Measurements from ENCODE around the gene MFSD11. TPM values are rescaled to one million over a fixed set of nuclear protein-coding genes. Genes with fewer than 3 reads are reported as not detected.
A peak's percentile ranks its signal among the peaks of the same experiment; 100 is the strongest.
"Not testable (repeated sequence)": the region's sequence is repeated elsewhere in the genome, so short reads cannot be mapped to it uniquely, and the experiment has no call there.

MFSD11 gene
- total RNA-seq, 1 donor = 40.5 TPM

- peak; percentile 97 for DNase-seq (ENCODE audit: low read depth)
- H3K4me3 ChIP-seq (ENCODE audit: low read depth, low read length) = peak overlapping the region; percentile 23
- TF ChIP-seq, protein P1, sequence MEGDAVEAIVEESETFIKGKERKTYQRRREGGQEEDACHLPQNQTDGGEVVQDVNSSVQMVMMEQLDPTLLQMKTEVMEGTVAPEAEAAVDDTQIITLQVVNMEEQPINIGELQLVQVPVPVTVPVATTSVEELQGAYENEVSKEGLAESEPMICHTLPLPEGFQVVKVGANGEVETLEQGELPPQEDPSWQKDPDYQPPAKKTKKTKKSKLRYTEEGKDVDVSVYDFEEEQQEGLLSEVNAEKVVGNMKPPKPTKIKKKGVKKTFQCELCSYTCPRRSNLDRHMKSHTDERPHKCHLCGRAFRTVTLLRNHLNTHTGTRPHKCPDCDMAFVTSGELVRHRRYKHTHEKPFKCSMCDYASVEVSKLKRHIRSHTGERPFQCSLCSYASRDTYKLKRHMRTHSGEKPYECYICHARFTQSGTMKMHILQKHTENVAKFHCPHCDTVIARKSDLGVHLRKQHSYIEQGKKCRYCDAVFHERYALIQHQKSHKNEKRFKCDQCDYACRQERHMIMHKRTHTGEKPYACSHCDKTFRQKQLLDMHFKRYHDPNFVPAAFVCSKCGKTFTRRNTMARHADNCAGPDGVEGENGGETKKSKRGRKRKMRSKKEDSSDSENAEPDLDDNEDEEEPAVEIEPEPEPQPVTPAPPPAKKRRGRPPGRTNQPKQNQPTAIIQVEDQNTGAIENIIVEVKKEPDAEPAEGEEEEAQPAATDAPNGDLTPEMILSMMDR (IDR thresholded peaks at IDR 0.05; ENCODE audit: insufficient read depth, low read length) = no peak
Measured at GRCh38 chr17:76716839-76717215, 21.1 kb upstream of the MFSD11 start.

GRCh38 chr17:76718516-76718915 is 19.4 kb upstream of the MFSD11 start:
- TF ChIP-seq, protein P1 (IDR thresholded peaks at IDR 0.05; ENCODE audit: insufficient read depth, low read length) = no peak
- DNase-seq (ENCODE audit: low read depth) = no peak
- no peak overlapping the region for H3K4me3 ChIP-seq (ENCODE audit: low read depth, low read length)

- no peak for DNase-seq (ENCODE audit: low read depth)
- H3K4me3 ChIP-seq (ENCODE audit: low read depth, low read length) = no peak overlapping the region
- TF ChIP-seq, protein P1 (IDR thresholded peaks at IDR 0.05; ENCODE audit: insufficient read depth, low read length) = no peak
Measured at GRCh38 chr17:76720211-76720610, 17.7 kb upstream of the MFSD11 start.

- H3K4me3 ChIP-seq (ENCODE audit: low read depth, low read length) = no peak overlapping the region
- TF ChIP-seq, protein P1 (IDR thresholded peaks at IDR 0.05; ENCODE audit: insufficient read depth, low read length) = no peak
- no peak for DNase-seq (ENCODE audit: low read depth)
Measured at GRCh38 chr17:76720941-76721340, 17.0 kb upstream of the MFSD11 start.

DNA sequence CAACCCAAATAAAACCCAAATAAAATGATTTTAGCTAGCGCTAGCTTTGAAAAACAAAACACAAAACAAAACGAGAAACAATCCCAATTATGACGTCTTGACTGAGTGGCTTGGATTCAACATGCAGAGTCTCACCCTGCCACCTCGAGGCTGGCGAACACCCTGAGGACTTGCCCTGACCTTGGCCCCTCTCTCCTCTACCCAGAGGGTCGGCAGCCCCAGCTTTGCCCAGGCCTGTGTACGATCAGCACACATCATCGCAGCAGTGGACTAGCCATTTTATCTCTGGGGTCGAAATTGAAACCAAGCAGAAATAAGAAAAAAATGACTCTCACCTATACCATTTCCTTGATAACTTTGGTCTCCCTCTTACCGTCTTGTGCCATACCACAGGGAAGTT is 16.5 kb upstream of the MFSD11 start:
- no peak overlapping the region for H3K4me3 ChIP-seq (ENCODE audit: low read depth, low read length)
- TF ChIP-seq, protein P1 (IDR thresholded peaks at IDR 0.05; ENCODE audit: insufficient read depth, low read length) = no peak
- no peak for DNase-seq (ENCODE audit: low read depth)

- DNase-seq (ENCODE audit: low read depth) = no peak
- H3K4me3 ChIP-seq (ENCODE audit: low read depth, low read length) = no peak overlapping the region
- TF ChIP-seq, protein P1 (IDR thresholded peaks at IDR 0.05; ENCODE audit: insufficient read depth, low read length) = no peak
Measured at GRCh38 chr17:76722279-76722678, 15.6 kb upstream of the MFSD11 start.

- DNase-seq (ENCODE audit: low read depth); H3K4me3 ChIP-seq (ENCODE audit: low read depth, low read length): not testable (repeated sequence)
Measured at GRCh38 chr17:76722977-76723376, 14.9 kb upstream of the MFSD11 start.
